Amniotic stem cell (primary cell): ENCODE results near the gene SPNS2.

Experiments
- DNase-seq: peaks from one replicate; lab custom pipeline; 2025; lab: John Stamatoyannopoulos, UW

The SPNS2 gene

GRCh38 chr17:4520060-4520893 lies 21.6 kb downstream of the SPNS2 start:
- DNase-seq, result no peak

GRCh38 chr17:4520894-4521600 lies 22.4 kb downstream of the SPNS2 start:
- DNase-seq, result no peak

- DNase-seq, result no peak
Observed at GRCh38 chr17:4522661-4523060, 24.0 kb downstream of the SPNS2 start.

GRCh38 chr17:4523946-4524345 lies 25.3 kb downstream of the SPNS2 start:
- no peak for DNase-seq

GRCh38 chr17:4525691-4526397 lies 27.2 kb downstream of the SPNS2 start:
- DNase-seq, result no peak

- DNase-seq, result no peak
Observed at GRCh38 chr17:4527134-4527533, 28.5 kb downstream of the SPNS2 start.

- no peak for DNase-seq
Observed at GRCh38 chr17:4527566-4528125, 29.0 kb downstream of the SPNS2 start.

- DNase-seq, result no peak
Observed at GRCh38 chr17:4529533-4530152, 31.0 kb downstream of the SPNS2 start.

- DNase-seq, result no peak
Observed at GRCh38 chr17:4530799-4531730, 32.4 kb downstream of the SPNS2 start.

- DNase-seq, result no peak
Observed at GRCh38 chr17:4531988-4532736, 33.5 kb downstream of the SPNS2 start.

- no peak for DNase-seq
Observed at GRCh38 chr17:4532860-4533522, 34.3 kb downstream of the SPNS2 start.

GRCh38 chr17:4533523-4534504 lies 35.1 kb downstream of the SPNS2 start:
- DNase-seq, result no peak

GRCh38 chr17:4534515-4534914 lies 35.8 kb downstream of the SPNS2 start:
- no peak for DNase-seq

GRCh38 chr17:4534928-4535666 lies 36.4 kb downstream of the SPNS2 start:
- no peak for DNase-seq

GRCh38 chr17:4535667-4536258 lies 37.1 kb downstream of the SPNS2 start:
- DNase-seq, result no peak

- no peak for DNase-seq
Observed at GRCh38 chr17:4536259-4536741, 37.6 kb downstream of the SPNS2 start.
